ENCODE data around the gene PREX1. TPM values are rescaled to one million over a fixed set of nuclear protein-coding genes. Genes with fewer than 3 reads are reported as not detected.

The PREX1 gene
- total and polyA plus RNA-seq, 9 donors, result 3.8 to 13.6 (median 6.7) TPM

GRCh38 chr20:48770700-48771442 lies 56.9 kb downstream of the PREX1 start:
- DNase-seq, result no peak
- H3K27ac ChIP-seq, result no peak overlapping the region
- 74 to 76% (median 75%) methylated on average over 9 of the region's 9 CpGs for WGBS, 3 donors
- H3K9me3 ChIP-seq, result no peaks in the 10 kb centered on the region
- no peak overlapping the region for H3K4me3 ChIP-seq
- H3K27me3 ChIP-seq, result no peaks in the 10 kb centered on the region
- H3K36me3 ChIP-seq, result no peaks in the 10 kb centered on the region
- peaks cover 2% of the 10 kb centered on the region for H3K4me1 ChIP-seq (ENCODE audit: insufficient read depth)
- no peak for TF ChIP-seq POLR2A (IDR thresholded peaks at IDR 0.05)
- TF ChIP-seq EP300 (IDR thresholded peaks at IDR 0.05), result no peak
- TF ChIP-seq CTCF (IDR thresholded peaks at IDR 0.05), result no peak
- intact Hi-C loops (cut with DNase I), result no loop called here

GRCh38 chr20:48769069-48769983 lies 58.5 kb downstream of the PREX1 start:
- Histone ChIP-seq H3K27ac (no peak overlapping the region), H3K36me3 (no peaks in the 10 kb centered on the region), H3K4me1 (ENCODE audit: insufficient read depth) (peaks cover 2% of the 10 kb centered on the region), H3K27me3 (no peaks in the 10 kb centered on the region), H3K4me3 (no peak overlapping the region), H3K9me3 (no peaks in the 10 kb centered on the region)
- 39 to 51% (median 43%) methylated on average over 20 to 21 of the region's 21 CpGs for WGBS, 3 donors
- intact Hi-C loops (cut with DNase I), result loop anchor here in 1 of 4 donors (5.0 kb wide), 1 partner anchor 1313 kb away; no protein-coding TSS in a partner anchor
- TF ChIP-seq CTCF (IDR thresholded peaks at IDR 0.05) (no peak), EP300 (IDR thresholded peaks at IDR 0.05) (no peak), POLR2A (IDR thresholded peaks at IDR 0.05) (no peak)
- DNase-seq, result no peak

DNA sequence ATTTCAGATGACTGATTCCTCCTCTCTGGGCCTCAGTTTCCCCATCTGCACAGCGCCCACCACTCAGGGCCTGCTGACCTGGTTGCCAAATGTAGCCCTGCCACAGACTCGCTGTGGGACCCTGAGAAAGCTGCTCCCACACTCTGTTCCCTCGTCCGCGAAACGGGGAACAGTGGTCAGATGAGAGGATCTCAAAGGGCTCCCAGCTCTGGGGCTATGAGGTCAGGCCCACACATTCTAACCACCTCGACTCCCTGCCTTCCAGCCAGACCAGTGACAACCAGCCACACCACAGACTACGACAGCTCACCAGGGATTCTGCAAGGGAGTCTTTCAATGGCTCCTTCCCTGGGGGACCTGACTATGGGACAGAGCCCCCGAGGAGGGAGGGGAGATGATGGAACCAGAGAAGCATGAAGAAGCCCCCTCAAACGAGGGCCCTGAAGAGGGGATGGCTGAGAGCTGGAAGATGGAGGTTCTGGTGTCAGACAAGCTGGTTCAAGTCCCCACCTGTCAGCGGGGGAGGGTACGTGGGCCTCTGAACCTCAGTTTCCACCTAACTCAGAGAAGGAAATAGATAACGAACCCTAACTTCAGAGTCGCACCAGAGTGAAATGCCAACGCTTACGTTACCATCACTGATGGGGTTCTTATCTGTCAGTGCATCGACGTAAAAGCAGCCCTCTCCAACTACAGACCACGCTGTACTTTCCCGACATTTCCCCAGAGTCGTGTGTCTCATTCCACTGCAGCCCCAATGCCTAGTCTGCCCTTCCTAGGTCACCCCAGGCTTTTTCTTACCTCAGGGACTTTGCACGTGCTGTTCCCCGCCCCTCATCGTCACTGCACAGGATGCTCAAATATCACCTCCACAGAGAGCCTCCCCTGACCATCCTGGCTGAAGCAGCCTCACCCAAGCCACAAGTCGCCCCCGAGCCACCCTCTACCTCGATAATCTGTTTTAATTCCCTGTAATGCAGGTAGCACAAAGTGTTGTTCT lies 60.5 kb downstream of the PREX1 start:
- intact Hi-C loops (cut with DNase I), result loop anchor here in 1 of 4 donors (5.0 kb wide), 1 partner anchor 1315 kb away; no protein-coding TSS in a partner anchor
- 86 to 91% (median 89%) methylated on average over 27 of the region's 27 CpGs for WGBS, 3 donors

More for the DNA sequence above, 60.5 kb downstream of the PREX1 start:
- H3K4me1 ChIP-seq (ENCODE audit: insufficient read depth), result peaks cover 2% of the 10 kb centered on the region
- no peaks in the 10 kb centered on the region for H3K9me3 ChIP-seq
- TF ChIP-seq CTCF (IDR thresholded peaks at IDR 0.05) (no peak), POLR2A (IDR thresholded peaks at IDR 0.05) (no peak)
- no peaks in the 10 kb centered on the region for H3K27me3 ChIP-seq
- H3K36me3 ChIP-seq, result no peaks in the 10 kb centered on the region
- H3K4me3 ChIP-seq, result no peak overlapping the region
- no peak for DNase-seq
- no peak overlapping the region for H3K27ac ChIP-seq

All from ovary (tissue), 9 donors.